ENCODE results near the gene ANO2.

DNA sequence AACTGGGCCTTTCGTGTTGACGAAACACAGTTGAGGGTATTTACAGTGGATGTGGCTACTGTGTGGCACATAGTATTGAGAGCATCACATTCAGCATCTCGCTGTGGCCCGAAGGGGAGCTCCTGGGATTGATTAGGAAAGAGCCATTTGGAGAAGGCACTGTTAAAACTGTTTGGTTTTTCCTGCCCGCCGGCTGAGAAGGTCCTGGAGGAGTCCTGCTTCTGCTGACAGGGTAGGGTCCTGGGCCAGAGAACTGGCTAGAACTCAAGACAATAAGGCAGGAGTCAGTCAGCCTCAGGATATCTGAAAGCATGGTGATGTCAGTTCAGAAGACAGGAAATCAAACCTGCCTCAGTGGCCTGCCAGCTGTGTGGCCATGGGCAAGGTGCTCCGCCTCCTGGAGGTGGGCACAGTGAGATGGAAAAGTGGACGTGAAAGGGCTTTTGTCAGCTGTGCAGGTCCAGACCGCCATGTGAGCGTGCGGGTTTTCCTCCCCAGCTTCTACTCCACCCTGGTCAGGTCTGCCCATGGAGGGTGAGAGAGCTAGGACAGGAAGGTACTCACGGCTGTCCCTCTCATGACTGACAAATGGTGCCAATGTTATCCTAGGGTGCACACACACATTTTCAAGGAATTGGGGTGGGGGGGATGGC, 420.8 kb downstream of the ANO2 start:
- TF ChIP-seq, protein P1, sequence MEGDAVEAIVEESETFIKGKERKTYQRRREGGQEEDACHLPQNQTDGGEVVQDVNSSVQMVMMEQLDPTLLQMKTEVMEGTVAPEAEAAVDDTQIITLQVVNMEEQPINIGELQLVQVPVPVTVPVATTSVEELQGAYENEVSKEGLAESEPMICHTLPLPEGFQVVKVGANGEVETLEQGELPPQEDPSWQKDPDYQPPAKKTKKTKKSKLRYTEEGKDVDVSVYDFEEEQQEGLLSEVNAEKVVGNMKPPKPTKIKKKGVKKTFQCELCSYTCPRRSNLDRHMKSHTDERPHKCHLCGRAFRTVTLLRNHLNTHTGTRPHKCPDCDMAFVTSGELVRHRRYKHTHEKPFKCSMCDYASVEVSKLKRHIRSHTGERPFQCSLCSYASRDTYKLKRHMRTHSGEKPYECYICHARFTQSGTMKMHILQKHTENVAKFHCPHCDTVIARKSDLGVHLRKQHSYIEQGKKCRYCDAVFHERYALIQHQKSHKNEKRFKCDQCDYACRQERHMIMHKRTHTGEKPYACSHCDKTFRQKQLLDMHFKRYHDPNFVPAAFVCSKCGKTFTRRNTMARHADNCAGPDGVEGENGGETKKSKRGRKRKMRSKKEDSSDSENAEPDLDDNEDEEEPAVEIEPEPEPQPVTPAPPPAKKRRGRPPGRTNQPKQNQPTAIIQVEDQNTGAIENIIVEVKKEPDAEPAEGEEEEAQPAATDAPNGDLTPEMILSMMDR (conservative IDR thresholded peaks at IDR 0.05; ENCODE audit: low read depth, low read length) = no peak
- TF ChIP-seq EZH2 (IDR thresholded peaks at IDR 0.05; ENCODE audit: low read length, unreplicated experiment) = no peak
